ENCODE measurements around the gene SLC22A23.

GRCh38 chr6:3366596-3367413, 90.0 kb downstream of the SLC22A23 start:
- TF ChIP-seq, protein P1, sequence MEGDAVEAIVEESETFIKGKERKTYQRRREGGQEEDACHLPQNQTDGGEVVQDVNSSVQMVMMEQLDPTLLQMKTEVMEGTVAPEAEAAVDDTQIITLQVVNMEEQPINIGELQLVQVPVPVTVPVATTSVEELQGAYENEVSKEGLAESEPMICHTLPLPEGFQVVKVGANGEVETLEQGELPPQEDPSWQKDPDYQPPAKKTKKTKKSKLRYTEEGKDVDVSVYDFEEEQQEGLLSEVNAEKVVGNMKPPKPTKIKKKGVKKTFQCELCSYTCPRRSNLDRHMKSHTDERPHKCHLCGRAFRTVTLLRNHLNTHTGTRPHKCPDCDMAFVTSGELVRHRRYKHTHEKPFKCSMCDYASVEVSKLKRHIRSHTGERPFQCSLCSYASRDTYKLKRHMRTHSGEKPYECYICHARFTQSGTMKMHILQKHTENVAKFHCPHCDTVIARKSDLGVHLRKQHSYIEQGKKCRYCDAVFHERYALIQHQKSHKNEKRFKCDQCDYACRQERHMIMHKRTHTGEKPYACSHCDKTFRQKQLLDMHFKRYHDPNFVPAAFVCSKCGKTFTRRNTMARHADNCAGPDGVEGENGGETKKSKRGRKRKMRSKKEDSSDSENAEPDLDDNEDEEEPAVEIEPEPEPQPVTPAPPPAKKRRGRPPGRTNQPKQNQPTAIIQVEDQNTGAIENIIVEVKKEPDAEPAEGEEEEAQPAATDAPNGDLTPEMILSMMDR (IDR thresholded peaks at IDR 0.05), result no peak
- no peak for TF ChIP-seq EZH2 (IDR thresholded peaks at IDR 0.05; ENCODE audit: borderline replicate concordance, insufficient read depth, low read depth, low read length, poor library complexity, severe bottlenecking)
